Activated CD4-positive, CD25-positive, alpha-beta regulatory T cell treated with anti-CD3 and anti-CD28 coated beads, Interleukin-2, amount 50 U/mL, for 16 hours (primary cell): ENCODE measurements around the gene ARSK.
"Not testable (repeated sequence)": the region's sequence is repeated elsewhere in the genome, so short reads cannot be mapped to it uniquely, and the experiment has no call there.

ENCODE experiments used
- DNase-seq: peaks from one replicate; pipeline ENCODE4 v3.0.0-alpha.2; 2020; ENCODE audit warnings: low read depth, low spot score

ARSK gene

DNA sequence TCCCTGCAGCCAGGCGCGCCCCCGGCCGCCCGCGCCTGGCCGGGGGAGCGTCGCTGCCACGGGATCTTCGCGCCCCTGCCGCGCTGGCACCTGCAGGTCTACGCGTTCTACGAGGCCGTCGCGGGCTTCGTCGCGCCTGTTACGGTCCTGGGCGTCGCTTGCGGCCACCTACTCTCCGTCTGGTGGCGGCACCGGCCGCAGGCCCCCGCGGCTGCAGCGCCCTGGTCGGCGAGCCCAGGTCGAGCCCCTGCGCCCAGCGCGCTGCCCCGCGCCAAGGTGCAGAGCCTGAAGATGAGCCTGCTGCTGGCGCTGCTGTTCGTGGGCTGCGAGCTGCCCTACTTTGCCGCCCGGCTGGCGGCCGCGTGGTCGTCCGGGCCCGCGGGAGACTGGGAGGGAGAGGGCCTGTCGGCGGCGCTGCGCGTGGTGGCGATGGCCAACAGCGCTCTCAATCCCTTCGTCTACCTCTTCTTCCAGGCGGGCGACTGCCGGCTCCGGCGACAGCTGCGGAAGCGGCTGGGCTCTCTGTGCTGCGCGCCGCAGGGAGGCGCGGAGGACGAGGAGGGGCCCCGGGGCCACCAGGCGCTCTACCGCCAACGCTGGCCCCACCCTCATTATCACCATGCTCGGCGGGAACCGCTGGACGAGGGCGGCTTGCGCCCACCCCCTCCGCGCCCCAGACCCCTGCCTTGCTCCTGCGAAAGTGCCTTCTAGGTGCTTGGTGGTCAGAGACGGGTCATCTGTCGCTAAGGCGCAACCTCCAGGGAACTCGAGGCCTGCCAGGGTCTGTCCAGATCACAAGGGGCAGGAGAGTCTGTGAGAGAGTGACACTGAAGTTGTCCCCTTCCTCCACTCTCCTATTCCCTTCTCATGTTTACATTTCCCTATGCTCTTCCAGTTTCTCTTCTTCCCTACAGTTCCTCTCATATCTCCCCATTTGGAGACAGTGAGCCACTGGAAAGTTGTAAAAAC is 66.3 kb downstream of the ARSK start:
- DNase-seq = no peak

DNA sequence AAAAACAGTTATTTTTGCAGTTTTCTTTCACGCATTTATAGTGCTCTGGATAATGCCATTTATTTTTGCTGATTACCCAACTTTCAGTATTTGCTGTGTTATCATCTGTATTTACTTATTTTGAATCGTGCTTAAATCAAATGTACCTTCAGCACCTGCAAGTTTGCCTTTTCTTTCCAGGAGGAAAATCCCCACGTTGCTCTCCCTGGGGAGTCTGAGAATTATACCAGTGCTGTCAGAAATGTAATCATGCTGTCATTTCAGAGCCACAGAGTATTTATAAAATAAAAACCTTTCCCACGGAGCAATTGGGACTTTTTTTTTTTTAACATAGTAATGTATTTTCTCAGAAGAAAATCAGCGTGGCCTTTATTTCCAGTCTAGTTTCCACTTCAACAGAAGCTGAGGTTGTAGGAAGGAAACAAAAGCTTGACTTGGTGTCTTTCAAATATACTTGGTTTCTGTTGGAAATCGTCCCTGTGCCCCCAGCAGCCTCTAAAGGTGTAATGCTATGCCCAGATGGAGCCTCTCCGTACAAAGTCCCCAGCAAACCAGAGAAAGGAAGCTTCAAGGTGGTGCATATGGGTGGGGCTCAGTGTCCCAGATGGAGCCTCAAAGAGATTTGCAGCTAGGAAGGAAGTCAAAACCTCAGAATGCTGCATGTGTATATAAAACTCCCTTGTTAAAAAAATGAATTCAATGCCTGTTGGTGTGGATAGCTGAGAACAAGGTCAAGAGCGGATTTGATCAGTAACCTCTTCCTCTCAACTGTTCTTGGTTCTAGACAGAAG is 67.1 kb downstream of the ARSK start:
- DNase-seq = no peak

DNA sequence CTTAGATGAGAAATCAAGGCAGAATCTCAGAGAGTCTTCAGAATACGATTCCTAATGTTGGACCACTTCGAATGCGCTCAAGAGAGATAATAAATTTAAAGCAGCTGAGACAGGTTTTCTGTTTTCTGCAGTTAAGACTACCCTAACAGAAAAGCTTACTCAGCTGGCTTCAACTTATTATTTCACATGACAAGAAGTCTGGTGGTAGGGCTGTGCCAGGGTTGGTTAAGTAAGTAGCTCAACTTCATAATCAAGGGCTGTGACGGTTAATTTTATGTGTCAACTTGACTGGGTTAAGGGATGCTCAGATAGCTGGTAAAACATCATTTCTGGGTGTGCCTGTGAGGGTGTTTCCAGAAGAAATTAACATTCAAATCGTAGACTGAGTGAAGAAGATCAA is 68.8 kb downstream of the ARSK start:
- DNase-seq = no peak

DNA sequence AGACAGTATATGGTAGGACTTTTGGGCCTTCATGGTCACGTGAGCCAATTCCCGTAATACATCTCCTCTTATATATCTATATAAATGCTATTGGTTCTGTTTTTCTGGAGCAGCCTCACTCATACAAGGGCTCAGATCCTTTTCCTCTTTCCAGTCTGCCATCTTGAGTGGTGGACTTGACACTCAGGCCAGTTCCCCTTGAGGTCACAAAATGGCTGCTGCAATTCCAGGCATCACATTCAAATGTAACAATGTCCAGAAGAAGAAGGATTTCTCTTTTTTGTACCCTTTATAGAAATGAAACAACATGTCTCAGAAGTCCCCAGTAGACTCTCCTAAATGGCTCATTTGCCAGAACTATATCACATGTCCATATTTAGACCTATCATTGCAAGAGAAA is 69.5 kb downstream of the ARSK start:
- DNase-seq = no peak

DNA sequence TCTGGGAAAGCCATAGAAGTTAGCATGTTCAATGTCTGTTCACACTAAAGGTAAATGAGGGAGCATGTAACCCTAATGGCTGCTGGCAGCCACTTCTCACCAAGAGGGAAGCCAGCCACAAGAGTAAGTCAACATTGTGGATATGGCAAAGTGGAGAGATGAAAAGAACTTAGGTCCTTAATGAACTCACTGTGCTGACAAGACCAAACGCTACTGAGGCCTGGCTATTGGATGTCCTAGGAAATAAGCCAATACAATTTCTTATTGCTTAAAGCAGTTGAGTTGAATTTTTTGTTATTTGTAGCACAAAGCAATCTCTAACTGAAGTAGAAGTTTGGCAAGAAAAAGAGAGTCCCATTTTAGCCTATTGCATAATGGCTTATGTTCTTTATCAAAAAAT is 71.8 kb downstream of the ARSK start:
- no peak for DNase-seq

DNA sequence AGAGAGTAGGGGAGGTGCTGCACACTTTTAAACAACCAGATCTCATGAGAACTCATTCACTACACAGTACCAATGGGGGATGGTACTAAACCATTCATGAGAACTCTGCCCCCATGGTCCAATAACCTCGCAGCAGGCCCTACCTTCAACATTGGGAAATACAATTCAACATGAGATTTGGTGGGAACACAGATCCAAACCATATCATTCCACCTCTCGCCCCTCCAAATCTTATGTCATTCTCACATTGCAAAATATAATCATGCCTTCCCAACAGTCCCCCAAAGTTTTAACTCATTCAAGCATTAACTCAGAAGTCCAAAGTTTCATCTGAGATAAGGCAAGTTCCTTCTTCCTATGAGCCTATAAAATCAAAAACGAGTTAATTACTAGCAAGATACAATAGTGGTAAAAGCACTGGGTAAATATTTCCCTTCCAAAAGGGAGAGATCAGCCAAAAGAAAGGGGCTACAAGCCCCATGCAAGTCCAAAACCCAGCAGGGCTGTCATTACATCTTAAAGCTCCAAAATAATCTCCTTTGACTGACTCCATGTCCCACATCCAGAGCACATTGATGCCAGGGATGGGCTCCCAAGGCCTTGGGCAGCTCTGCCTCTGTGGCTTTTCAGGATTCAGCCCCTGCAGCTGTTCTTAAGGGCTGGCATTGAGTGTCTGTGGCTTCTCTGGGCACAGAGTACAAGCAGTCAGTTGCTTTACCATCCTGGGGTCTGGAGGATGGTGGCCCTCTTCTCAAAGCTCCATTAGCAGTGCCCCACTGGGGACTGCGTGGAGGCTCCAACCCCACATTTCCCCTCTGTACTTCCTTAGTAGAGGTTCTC is 73.3 kb downstream of the ARSK start:
- DNase-seq = no peak

DNA sequence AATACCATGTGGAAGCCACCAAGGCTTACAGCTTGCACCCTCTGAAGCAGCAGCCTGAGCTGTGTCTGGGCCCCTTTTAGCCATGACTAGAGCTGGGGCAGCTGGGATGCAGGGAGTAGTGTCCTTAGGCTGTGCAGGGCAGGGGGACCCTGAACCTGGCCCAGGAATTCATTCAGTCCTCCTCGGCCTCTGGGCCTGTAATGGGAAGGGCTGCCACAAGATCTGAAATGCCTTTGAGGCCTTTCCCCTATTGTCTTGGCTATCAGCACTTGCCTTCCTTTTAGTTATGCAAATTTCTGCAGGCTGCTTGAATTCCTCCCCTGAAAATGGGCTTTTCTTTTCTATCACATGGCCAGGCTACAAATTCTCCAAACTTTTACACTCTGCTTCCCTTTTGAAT is 74.0 kb downstream of the ARSK start:
- no peak for DNase-seq

DNA sequence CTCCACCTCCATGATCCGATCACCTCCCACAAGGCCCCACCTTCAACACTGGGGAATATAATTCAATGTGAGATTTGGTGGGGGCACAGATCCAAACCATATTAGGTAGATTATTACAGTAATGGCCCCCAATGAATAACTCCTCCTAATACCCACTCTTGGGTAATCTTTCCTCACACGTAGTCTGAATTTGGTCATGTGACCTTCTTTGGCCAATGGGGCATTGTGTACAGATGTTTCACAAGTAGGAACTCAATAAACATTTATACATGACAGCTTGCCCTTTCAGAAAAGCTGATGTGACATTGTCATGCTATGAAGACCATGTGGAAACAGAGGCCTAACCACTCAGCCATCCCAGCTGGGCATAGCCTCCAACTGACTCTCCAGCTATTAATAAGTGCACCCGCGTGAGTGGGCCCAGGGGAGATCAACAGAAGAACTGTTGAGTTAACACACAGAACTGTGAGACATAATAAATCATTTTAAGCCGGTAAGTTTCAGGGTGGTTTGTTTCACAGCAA is 75.6 kb downstream of the ARSK start:
- no peak for DNase-seq

DNA sequence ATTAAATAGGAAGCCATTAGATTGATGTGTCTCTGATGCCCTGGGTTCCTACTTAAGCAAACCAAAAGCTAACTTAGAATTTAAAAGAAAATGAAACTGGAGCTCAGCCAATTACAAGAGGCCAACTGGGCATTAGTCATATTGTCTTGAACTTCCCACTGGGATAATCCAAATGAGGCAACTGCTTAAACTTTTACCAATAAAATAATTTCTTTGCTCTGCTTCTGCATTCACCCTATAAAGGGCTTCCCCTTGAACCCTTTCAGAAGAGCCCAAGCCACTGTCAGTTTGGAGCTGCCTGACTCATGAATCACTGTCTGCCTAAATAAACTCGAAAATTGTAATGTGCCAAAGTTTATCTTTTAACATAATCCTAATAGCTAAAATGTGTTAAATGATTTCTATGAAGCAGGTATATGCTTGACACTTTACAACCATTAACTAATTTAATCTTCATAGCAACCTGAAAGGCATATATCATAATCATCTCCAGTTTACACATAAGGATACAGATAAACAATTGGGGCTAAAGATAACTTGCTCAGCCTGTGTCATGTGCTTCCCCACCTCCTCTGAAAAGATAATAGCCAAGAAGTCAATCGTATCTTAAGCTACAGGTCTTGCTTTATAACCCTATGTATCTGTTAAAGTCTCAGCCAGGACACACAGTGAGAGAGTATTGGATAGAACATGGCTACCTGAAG is 76.5 kb downstream of the ARSK start:
- DNase-seq = no peak

DNA sequence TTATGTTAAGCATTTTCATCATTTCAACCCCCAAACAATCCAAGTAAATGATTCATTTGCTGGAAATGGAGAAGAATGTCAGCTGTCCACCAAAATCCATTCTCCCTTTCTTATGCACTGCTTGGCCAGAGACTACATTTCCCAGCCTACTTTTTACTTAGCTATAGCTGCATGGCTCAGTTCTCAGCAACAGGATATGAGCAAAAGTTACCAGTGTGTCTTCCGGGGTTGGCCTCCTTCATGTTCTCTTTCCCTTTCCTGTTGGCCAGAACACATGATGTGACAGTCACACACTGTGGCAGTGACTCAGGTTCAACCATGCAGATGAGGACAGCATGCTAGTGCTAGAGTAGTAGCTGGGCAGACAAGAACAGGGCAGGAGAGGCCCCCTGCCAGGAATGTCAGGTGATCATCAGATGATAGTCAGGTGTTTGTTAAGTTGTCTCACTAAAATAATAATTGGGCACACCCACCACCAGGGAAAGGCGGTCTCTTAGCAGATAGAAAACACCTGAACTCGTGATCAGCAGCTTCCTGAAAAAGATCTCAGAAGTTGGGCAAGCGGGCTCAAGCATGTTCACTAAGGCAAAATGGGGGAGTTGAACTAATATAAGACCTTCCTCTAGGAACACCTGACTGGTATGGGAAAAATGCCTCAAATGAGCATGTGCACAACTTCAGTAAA is 77.2 kb downstream of the ARSK start:
- DNase-seq = peak; percentile 41

DNA sequence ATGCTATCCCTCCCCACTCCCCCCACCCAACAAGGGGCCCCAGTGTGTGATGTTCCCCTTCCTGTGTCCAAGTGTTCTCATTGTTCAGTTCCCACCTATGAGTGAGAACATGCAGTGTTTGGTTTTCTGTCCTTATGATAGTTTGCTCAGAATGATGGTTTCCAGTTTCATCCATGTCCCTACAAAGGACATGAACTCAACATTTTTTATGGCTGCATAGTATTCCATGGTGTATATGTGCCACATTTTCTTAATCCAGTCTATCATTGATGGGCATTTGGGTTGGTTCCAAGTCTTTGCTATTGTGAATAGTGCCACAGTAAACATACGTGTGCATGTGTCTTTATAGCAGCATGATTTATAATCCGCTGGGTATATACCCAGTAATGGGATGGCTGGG is 78.0 kb downstream of the ARSK start:
- DNase-seq = not testable (repeated sequence)

DNA sequence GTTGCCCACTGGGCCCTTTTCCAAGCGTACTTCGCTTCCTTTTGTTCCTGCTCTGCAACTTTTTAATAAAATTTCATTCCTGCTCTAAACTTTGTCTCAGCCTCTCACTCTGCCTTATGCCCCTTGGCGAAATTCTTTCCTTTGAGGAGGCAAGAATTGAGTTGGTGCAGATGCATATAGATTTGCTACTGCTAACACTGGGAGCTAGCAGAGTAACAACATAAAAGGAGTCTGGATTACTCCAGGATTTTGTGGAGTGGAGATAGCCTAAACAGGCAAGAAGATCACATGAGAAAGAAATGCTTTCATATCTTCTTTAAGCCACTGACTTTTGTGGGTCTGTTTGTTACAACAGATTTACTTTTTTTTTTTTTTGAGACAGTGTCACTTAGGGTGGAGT is 78.8 kb downstream of the ARSK start:
- DNase-seq = no peak

DNA sequence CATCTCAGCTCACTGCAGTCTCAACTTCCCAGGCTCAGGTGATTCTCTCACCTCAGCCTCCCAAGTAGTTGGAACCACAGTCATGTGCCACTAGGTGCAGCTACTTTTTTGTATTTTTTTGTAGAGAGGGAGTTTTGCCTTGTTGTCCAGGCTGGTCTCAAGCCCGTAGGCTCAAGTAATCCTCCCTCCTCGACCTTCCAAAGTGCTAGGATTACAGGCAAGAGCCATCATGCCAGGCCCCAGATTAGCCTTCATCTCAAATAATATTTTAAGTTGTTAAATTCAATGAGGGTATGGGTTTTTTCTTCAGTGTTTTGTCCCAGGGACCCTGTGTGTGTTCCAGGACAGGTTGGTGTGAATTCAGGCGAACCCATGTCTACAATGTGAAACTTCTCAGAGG is 79.2 kb downstream of the ARSK start:
- DNase-seq = no peak

DNA sequence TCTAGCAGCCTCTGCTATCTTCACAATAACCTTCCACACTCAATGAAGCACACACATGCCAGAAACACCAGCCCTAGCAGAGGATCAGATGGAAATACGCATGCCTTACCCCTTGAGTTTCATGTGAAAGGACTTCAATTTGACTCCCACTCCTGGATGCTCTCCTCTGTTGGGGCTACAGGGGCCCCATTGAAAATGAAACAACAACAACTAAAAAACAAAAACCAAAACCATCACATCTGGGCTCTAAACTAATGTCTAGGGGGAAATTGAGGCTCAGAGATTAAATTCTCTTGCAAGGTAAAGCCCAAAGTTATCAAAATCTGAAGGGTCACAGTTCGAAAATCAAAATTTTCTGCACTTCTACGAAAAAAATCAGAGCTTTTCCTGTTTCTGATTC is 83.7 kb downstream of the ARSK start:
- DNase-seq = no peak

DNA sequence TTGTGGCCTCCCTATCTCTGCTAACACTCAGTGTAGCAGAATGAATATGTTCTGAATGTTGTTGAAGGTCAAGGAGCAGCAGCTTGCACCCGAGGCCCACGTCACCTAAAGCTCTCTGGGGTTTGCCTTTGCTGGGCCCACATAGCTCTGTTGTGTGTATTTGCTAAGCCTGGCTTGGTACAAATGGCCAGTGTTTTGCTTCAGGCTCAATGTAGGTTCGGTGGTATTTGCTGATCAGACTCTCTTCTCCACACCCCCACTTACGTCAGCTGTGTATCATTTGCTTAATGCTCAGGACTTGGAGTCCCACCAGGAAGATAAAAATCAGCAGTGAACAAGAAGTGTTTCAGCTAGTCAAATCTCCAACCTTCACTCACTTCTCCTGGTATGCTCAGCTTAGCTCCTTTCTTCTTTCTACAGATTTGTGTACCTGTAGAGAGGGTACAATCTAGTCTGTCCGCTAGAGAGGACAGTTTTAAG is 86.9 kb downstream of the ARSK start:
- DNase-seq = no peak

DNA sequence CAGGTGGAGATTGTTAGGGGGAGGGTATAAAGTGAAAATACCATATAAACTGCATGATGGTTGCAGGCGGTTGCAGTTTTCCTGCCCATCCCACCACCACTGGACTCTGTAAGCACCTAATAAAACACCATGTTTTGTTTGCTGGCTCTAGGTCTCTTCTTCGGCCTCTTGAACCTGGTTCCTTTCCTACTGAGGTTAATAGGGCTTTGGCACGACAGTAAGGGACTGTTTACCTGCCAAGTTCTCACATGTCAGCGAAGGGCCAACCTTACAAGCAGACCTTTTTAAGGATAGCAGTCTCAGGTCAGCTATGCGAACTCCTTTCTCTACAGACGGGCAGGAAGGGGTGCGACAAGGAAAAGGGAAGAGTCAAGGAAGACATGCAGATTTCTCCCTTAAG is 88.3 kb downstream of the ARSK start:
- DNase-seq = no peak

DNA sequence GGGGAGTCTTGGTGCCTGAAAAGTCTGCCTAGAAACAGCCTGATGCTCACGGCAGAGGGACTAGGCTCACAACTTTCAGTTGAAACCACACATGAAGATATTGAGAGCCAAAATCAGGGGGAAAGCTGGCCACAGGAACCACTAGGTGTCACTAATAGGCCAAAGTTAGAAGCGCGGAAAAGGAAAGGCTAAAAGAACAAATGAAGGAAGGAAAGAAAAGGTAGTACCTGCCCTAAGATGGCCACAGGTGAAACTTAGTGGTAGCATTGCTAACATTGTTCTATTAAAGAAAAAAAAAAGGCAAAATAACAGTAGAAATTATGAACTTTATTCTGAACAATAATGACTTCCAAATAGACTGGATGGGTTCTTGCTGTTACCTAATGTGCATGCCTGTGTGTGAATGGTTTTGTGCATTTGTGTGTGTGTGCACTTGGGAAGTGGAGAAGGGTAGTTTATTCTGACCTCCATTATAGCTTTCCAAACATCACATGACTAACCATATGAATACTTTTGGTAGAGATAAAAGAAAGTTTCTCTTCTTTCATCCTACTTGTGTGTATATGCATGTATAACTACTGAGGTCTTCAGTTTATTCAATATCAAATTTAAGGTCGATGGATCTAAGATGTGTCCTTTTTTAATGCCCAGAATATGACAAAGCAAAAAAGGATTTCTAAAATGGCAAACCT is 89.6 kb downstream of the ARSK start:
- peak; percentile 4 for DNase-seq

DNA sequence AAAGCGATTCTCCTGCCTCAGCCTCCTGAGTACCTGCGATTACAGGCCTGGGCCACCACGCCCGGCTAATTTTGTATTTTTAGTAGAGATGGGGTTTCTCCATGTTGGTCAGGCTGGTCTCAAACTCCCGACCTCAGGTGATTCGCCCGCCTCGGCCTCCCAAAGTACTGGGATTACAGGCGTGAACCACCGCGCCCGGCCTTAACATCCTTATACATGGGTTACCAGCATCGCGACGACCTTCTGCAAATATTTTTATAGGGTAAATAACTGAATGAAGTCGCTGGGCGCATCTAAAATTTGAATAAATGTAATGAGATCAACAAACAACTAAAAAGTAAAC is 91.3 kb downstream of the ARSK start:
- DNase-seq = not testable (repeated sequence)

DNA sequence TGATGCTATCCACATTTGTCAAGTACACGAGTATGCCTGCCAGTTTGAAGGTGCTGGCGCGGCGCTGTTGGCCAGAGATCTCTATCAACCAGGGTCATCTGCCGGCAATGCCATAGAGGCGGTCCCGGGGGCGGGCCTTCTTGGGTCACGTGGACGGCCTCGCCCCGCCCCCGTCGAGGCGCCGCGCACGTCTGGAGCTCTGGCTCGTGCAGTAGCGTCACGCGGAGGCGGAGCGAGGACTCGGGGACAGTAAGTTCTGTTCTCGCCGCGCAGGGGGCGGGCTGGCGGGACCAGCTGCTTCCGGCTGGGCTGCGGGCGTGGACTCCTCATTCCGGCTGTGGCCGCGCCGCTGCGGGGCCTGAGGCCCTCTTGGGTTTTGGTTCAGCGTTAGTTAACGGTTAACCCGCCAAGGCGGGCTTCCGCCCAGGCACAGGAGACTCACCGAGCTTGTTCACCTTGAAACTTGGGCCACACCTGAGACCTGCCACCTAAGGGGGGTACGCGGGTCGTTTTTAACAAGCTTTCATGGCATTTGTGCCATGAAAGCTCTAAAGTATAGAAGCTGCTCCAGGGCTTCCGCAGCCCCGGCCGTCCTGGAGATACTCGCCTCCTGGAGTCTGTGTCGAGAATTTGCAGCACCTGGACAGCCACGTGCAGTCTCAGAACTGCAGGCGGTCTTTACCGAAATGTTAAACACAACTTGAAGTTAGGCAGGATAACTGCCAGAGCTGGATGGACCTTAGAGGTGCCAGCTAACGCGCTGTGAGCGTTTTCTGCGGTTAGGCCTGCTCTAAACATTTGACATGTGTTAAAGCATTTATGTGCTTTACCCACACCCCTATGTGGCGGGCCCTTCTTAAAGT is 91.9 kb downstream of the ARSK start, which contains the start of gene RFESD:
TSS of gene RFESD (plus strand) at position 209 of the 863 bp plus-strand sequence. CDS start 5,495 bp downstream, outside the sequence.
- DNase-seq = peak; percentile 88
